ENCODE data around the gene IFI27L1.

The IFI27L1 gene, protein sequence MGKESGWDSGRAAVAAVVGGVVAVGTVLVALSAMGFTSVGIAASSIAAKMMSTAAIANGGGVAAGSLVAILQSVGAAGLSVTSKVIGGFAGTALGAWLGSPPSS

GRCh38 chr14:94080621-94081385 is at the start of gene IFI27L1, which contains the start of gene DDX24:
Gene IFI27L1 (plus strand): TSS chr14:94081310. CDS start chr14:94096938, 15,628 bp downstream.
Gene DDX24 (minus strand): TSS chr14:94081202. CDS start chr14:94079742, 1,460 bp downstream.
- peak; percentile 98 for DNase-seq

- no peak for DNase-seq
Observed at GRCh38 chr14:94031883-94032279, 49.2 kb upstream of the IFI27L1 start.

- DNase-seq = no peak
Observed at GRCh38 chr14:94034886-94035285, 46.2 kb upstream of the IFI27L1 start.

GRCh38 chr14:94036313-94037167 is 44.6 kb upstream of the IFI27L1 start:
- peak; percentile 75 for DNase-seq

- DNase-seq = no peak
Observed at GRCh38 chr14:94037954-94038353, 43.2 kb upstream of the IFI27L1 start.

DNA sequence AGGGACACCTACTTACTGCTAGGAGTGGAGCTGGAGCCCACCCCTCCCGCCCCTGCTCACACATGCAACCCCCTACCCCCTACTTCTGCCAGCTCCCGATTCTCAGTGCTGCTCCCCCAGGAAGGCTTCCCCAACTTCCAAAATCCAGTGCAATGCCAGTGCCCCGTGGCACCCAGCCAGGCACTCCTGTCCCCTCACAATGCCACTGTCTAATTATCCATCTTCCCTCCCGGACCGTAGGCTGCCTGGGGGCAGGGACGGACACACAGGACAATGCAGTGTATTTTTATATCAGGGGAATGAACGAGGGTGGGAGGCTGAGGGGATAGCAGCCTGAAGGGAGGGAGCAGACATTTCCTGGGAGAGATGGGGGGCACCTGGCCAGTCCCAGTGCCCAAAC is 42.6 kb upstream of the IFI27L1 start:
- DNase-seq = no peak

DNA sequence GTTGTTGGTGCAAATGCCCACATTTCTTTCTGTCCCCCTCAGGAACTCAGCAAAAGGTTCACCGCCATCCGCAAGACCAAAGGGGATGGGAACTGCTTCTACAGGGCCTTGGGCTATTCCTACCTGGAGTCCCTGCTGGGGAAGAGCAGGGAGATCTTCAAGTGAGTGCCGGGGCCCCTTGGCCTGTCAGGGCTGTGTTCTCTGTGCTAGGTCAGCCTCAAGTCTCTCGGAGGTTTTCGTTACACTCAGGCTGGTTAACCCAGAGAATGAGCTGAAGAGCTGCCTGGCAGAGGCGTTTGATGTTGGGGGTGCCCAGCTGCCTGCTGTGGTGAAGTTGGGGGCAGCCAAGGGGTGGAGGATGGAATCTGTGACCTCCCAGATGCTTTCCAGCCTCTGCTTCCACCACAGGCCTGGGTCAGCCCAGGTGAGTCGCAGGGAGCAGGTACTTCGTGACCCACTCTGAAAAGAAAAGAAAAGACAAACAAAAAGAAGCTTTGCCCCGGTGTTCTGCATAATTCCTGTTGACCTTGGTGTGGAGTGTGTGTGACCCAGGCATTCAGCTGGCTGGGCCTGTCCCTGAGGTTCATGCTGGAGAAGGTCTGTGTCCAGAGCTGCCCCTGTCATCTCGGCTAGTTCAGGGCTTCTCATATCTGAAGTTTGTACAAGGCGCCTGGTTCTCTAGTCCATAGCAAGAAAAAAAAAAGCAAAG is 42.0 kb upstream of the IFI27L1 start:
- no peak for DNase-seq

DNA sequence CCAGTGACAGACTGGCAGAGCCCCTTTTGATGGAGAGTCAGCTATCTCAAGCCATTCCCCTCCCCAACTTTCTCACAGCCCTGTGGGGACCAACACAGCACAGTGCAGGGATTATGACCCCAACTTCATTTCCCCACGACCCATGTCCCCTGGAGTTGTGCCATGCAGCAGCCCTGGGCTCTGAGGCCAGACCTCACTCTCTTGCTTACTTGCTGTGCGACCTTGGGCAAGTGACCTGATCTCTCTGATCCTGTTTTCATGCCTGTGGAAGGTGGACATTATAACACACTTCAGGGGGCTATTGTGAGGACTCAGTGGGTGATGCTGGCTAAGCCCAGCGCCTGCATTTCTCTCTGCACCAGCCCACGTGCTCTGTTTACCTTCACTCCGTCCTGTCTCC is 40.9 kb upstream of the IFI27L1 start:
- DNase-seq = no peak

- DNase-seq = no peak
Observed at GRCh38 chr14:94040796-94041195, 40.3 kb upstream of the IFI27L1 start.

DNA sequence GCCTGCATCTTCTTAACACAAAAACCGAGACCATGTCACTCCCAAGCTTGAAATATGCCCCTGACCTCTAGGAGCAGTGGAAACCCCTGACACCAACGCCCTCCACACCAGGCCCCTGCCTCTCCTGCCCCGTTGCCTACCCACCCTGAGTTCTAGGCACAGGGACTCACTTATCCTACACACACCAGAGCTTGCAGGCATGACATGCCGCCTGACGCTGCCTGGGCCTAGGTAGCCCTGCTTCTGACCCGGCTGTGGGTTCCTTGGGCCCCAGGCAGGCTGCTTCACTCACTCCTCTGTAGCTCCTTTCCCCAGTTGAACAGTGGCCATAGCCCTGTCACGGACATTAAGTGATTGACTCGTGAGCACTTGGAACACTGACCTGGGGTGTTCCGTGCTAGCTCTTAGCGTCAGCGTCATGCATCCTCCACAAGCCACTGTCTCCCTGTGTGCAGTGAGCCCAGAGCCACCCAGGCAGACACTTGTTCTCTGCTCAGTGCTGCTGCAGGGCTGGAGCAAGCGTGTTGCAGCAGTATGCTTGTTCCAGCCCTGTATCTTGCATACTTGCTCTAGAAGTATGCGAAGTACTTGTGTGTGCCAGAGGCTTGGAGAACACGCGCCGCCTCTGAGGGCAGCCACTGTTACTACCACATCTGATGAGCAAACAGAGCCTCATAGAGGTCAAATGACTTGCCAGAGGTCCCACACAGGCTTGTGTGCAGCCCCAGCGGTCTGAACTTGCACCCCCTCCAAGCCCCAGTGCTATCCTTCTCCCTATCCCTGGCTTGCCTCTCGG is 39.4 kb upstream of the IFI27L1 start:
- DNase-seq = no peak

- no peak for DNase-seq
Observed at GRCh38 chr14:94042433-94043091, 38.5 kb upstream of the IFI27L1 start.

DNA sequence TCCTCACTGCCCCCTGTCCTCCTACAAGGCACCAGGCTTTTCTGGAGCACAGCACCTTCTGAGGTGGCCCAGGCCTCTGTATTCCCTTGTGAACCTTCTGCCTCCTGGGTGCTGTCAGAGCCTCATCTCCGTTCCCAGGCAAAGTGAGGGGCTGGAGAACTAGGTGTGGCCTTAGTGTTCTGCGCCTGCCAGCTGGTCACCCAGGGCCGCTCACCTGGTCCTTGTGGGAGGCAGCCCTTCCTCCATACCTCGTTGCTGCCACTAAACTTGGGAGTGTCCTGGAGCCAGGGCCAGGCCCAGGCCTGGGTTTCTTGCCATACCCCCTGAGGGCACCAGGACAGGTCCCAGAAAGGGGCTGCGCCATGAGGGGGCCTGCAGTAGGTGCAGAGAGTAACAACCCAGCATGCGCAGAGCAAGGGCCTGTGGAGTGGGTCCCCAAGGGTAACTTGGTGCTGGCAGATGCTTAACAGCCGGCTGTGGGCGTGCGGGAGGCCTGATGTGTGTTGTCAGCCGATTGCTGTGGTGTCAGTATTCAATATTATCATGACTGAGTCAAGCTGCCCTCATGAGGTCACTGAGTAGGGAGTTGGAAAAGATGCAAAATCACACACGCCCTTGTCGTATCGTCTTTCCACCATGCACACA is 37.9 kb upstream of the IFI27L1 start:
- no peak for DNase-seq

GRCh38 chr14:94043756-94044475 is 37.2 kb upstream of the IFI27L1 start:
- DNase-seq = no peak

GRCh38 chr14:94044476-94045091 is 36.5 kb upstream of the IFI27L1 start:
- no peak for DNase-seq

DNA sequence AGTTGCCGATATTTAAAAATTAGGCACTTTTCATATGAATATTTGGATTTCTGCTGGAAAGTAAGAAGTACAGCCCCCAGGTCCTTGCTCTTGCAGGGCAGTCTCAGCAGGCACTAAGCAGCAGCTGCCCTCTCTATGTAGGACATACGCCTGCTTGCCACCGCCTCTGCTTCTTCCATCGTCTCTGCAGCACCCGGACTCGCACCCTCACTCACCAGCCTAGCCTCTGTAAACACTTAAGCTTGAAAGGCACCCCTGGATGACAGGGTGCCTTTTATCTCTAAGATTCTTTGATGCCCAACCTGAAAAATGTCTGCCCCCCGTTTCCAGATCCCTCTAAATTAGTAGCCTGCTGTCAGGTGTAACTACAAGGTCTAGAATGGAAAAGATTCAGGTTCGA is 36.0 kb upstream of the IFI27L1 start:
- no peak for DNase-seq

DNA sequence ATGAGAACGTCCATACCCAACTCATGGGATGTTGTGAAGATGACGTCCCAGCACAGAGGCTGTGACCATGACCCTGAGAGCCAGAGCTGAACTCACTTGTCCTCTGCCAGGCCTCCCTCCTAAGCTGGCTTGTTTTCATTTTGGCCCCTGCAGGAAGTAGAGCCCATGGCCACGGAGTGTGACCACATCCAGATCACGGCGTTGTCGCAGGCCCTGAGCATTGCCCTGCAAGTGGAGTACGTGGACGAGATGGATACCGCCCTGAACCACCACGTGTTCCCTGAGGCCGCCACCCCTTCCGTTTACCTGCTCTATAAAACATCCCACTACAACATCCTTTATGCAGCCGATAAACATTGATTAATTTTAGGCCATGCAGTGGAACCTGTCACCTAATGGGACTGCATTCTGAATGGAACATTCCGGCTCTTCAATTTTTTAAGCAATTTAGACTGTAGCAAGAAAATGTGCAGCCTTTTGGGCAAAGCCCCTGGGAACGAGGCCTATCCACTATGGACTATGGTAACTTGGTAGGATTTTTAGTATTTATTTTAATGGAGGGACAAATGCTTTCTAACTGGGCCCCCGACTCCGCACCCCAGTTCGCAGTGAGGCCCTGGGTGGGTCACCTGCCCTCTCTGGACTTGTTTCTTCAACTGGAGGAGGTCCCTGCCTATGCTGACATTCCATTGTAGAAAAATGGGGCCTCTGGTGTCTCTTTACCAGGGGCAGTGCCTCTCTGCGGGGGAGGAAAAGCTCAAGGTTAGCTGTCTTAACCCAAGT is 35.4 kb upstream of the IFI27L1 start:
- no peak for DNase-seq

- DNase-seq = no peak
Observed at GRCh38 chr14:94046696-94047250, 34.3 kb upstream of the IFI27L1 start.

DNA sequence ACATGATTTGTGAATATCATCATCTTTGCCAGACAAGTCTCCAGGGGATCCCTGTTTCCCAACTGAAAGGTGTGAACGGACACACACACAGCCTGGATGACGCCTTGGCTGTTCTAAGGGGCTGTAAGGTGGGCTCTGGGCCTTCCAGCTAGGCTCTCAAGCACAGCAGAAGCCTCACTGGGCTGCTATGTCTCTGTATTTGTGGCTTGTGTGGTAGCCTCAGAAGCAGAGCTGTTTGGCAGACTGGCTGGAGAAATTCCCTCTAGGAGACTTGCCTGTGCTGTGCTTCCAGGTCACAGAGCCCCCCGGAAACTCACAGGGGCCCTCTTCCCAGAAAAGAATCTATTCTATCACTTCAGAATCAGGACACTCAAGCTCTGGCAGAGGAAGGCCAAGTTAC is 33.5 kb upstream of the IFI27L1 start:
- DNase-seq = no peak
